ENCODE results near the gene DCUN1D3.
"Not testable (repeated sequence)": the region's sequence is repeated elsewhere in the genome, so short reads cannot be mapped to it uniquely, and the experiment has no call there.

The DCUN1D3 gene, protein sequence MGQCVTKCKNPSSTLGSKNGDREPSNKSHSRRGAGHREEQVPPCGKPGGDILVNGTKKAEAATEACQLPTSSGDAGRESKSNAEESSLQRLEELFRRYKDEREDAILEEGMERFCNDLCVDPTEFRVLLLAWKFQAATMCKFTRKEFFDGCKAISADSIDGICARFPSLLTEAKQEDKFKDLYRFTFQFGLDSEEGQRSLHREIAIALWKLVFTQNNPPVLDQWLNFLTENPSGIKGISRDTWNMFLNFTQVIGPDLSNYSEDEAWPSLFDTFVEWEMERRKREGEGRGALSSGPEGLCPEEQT

DNA sequence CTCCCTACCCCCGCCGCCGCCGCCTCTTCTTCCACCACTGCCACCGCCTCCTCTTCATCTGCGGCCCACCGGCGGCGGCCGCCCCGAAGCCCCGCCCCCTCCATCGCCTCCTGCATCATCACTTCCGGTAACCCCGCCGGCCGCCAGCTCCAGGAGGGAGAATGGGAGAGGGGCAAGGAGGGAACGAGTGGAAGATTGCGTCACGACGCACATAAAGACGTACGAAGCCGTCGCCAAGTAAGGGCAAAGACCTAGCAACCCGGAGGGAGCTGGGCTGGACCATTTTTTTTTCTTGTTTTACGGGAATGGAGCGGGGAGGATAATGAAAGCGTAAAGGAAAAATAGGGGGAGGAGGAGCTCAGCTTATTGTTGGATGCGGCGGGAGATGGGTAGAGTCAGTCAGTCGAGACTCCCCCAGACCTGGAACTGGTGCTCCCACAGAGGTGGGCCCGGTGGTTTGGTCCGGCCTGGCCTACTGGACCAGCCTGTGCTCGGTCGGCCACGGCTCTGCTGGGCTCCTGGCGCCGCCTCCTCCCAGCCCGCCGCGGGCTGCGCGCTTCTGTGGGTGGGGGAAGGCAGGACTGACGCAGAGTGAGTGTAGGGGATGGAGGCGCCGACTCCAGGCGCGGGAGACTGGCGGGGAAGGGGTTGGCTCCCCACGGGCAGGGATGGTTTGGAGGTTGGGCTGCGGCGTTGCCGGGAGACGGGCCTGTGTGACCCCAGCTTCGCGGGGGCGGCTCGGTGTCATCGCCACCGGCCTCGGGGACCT is at the start of gene DCUN1D3, which contains the start of gene LYRM1:
Gene DCUN1D3, minus strand, starts transcription at position 60 of the 769 bp plus-strand sequence. CDS start 37,820 bp downstream, outside the sequence.
Gene LYRM1, plus strand, starts transcription at position 473 of the 769 bp plus-strand sequence. CDS start 14,785 bp downstream, outside the sequence.
- DNase-seq, result peak; percentile 81

DNA sequence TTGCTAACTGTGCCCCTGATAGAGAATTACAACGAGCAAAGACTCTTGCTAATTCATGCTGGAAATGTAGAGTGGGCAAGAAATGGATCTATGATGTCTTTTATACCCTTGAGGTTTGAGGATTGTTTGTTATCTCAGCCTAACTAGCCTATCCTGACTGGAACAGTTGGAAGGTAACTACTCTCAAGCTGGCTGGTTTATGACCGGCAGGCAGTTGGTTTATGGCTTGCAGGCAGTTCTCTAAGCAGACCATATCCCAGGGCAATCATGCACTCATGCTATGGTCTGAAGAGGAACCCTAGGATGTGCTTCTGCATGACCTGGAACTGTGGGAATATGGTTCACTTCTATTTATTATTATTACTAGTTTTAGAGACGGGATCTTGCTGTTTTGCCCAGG is 49.5 kb upstream of the DCUN1D3 start:
- DNase-seq, result no peak

DNA sequence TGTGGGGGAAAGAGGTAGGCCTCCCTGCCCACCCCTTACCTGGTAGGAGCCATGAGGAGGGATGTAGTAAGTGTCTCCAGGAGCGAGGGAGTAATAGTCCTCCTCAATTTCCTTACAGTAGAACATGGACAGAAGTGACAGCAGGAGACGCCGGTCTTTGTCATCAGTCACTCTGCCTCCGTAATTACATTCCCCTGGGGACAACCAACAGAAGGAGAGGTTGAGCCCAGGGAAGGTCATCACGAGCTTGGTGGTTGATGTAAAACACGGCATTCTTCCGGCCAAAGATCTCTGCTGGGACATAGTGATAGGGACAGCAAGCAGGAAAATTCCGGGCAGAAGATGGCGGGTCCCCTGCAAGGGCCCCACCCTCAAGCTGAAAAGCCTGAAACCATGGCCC is 48.3 kb upstream of the DCUN1D3 start:
- no peak for DNase-seq

DNA sequence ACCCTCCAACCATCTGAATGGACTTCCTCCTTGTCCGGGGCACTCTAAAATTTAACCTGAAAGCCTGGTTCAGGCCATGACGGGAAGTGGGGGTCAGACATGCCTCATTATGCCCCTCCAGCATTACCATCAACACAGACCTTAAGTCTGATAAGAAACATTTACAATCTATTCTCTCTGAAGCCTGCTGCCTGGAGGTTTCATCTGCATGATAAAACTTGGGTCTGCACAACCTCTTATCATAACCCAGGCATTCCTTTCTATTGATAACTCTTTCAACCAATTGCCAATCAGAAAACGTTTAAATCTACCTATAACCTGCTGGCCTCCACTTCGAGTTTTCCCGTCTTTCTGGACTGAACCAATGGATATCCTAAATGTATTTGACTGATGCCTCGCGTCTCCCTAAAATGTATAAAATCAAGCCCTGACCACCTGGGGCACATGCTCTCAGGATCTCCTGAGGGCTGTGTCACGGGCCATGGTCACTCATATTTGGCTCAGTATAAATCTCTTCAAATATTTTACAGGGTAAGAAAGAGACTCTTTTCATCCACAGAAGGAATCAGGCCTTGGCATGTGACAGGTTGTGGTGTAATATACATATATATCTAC is 46.0 kb upstream of the DCUN1D3 start:
- DNase-seq, result no peak

DNA sequence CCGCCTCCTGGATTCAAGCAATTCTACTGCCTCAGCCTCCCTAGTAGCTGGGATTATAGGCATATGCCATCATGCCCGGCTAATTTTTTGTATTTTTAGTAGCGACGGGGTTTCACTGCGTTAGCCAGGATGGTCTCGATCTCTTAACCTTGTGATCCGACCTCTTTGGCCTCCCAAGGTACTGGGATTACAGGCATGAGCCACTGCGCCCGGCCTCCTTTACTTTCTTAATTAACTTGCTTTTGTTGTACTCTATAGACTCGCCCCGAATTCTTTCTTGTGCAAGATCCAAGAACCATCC is 45.4 kb upstream of the DCUN1D3 start:
- DNase-seq, result not testable (repeated sequence)

DNA sequence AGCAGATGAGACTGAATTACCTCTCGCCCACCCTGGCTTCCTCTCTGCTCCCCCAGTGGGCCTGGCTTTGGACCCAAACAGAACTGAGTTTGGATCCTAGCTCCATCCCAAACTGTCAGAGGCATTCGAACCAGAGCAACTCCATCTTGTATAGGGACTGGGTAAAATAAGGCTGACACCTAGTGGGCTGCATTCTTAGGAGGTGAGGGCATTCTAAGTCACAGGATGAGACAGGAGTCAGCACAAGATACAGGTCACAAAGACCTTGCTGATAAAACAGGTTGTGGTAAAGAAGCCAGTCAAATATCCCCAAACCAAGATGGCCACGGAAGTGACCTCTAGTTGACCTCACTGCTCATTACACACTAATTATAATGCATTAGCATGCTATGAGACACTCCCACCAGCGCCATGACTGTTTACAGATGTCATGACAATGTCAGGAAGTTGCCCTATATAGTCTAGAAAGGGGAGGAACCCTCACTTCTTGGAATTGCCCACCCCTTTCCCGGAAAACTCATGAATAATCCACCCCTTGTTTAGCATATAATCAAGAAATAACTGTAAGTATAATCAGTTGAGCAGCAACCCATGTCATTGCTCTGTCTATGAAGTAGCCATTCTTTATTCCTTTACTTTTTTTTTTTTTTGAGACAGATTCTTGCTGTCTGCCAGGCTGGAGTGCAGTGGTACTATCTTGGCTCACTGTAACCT is 44.9 kb upstream of the DCUN1D3 start:
- no peak for DNase-seq

DNA sequence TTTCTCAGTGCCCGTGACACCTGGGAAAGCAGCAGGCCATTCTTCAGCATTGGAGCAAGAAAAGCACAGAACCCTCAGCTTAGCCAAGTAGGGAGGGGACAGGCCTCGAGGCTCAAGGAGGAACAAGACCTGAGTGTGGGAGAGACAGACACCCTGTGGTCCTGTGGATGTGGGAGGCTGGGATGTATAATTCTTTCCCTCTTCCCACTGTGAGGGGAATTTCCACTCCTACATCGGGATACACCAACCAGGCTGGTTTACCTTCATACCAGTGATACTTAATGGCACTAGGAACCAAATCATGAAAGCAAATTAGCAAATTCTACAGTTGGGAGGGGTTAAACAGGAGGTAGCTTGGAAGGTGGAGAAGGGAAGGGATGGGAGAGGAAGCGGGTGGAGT is 42.1 kb upstream of the DCUN1D3 start:
- no peak for DNase-seq

DNA sequence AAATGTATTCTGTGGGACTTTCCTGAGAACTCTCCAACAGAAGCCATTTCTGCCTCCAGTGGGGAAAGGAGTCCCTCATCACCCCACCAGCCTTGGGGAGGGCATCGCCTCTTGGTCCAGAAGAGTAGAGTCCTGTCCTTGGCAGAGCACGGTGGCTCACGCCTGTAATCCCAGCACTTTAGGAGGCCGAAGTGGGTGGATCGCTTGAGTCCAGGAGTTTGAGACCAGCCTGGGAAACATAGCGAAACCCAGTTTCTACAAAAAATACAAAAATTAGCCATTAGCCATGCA is 41.4 kb upstream of the DCUN1D3 start:
- no peak for DNase-seq

DNA sequence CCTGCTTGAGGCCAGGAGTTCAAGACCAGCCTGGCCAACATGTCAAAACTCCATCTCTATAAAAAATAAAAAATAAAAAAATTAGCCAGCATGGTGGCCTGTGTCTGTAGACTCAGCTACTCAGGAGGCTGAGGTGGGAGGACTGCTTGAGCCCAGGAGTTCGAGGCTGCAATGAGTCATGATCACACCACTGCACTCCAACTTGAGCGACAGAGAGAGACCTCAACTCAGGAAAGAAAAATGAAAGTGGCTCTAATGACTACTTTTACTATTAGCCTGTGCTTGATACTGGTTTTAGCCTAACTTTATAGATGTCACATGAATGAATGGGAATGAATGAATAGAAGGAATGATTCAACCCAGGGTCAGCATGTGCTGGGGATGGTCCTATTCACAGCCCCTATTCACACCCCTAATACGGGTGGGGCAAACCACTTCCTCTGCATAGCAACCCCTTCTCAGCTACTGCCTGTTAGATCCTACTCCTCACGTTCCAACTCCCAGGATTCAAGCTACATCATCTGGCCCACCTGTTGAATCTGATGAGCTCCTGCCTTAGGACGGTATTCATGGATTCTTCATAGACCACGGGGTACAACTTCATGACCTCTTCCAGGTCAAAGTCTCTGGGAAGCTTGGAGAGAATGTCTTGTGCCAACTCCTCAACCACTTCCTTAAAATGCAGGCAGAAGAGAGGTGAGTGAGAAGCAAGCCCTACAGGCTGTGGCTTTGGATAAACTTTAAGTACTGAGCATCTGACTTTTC is 40.9 kb upstream of the DCUN1D3 start:
- DNase-seq, result no peak

DNA sequence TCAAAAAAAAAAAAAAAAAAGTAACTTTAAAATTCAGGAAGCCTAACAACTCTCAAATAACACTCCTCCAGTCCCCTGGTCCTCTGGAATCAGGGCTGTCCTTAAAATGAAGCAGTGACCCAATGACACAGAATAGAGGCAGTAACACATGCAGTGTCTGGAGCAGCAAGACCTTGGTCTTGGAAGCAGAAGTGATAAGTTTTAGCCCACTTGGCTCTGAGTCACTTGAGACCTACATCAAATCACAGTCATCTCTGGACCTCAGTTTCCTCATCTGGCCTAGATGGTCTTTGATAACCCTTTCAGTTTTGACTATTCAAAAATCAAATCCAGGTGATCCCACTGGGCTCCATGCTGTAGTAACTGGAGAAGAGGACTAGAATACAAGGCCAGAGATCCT is 39.5 kb upstream of the DCUN1D3 start:
- DNase-seq, result no peak

DNA sequence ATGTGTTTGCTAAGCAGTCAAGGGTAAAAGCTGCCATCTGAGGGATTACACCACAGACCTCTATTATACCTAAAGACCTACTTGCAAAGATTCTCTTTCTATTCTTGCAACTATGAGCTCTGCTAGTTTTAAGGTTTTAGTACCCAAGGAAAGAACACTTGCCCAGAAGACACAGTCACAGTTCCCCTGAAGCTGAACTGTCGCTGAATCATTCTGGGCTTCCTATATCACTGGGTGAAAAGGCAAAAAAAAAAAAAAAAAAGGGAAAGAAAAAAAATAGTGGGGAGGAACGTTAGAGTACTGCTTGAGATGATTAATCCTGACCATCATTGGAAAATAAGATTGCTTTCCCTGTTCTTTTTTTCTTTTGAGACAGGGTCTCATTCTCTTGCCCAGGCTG is 38.3 kb upstream of the DCUN1D3 start:
- DNase-seq, result no peak

DNA sequence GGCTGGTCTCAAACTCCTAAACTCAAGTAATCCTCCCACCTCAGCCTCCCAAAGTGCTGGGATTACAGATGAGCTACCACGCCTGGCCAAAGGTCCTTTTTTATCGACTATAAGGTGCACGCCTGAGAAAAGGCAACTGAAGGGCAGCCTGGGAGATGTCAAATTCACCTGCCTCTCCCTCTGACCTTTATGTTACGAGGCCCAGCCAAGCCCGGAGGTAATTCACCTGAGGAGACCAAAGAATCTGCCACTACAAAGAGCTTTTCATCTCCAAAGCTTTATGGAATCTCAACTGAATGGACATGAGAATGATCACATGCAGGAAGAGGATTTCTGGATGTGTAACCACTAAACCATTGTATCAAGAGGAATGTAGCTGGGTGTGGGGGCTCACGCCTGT is 37.6 kb upstream of the DCUN1D3 start:
- no peak for DNase-seq

DNA sequence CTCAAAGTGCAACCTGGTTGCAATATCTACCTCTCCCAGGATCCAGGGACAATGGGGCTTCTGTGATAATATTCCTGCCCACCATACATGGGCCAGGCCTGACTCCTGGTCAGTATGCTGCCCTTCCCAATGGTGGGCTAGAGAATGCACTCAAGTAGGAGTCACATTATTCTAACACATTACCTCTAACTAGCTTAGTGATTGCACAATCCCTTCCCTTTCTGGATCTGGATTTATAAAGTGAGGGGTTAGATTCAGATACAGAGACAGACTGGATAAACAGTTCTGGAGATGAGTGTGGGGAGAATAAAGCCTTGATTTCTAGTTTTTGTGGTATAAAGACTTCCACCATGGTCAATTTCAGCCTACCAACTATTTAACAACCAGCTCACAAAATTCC is 33.4 kb upstream of the DCUN1D3 start:
- DNase-seq, result no peak

DNA sequence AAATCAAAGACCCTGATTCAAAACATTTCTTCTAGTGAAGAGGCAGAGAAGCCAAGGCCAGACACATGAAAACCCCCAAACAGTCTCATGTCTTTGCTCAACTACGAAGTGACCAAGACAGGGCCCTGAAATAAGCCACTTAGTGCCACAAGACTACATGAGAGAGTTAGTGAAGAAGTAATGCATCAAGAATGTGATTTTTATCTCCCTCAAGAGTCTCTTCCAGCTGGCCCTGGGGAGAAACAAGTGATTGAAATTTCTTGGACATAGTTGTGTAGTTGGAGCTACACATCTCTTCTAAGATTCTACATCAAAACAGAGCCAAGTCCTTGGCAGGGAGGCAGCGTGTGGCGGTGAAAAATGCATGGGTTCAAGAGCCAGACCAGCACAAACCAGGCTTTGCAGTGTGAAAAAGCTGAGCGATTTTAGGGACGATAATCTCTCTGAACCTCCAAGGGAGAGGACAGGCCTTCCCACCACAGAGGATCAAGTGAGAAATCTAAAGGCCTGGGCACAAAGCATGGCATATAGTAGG is 31.0 kb upstream of the DCUN1D3 start:
- DNase-seq, result no peak

DNA sequence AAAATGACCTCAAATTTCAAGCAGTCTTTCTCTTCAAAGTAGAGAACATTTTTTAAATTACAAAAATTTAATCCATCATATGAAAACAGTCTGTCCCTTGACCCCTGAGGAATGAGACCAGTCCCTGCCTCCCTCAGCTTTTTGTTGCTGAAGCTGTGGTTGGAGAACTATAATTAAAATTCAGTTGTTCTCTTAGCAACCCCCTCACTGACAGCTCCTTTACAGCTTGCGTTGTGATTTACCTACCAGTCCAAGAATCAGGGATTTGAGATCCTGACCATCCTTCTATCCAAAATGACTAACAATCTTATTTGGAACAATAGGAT is 30.2 kb upstream of the DCUN1D3 start:
- DNase-seq, result no peak

DNA sequence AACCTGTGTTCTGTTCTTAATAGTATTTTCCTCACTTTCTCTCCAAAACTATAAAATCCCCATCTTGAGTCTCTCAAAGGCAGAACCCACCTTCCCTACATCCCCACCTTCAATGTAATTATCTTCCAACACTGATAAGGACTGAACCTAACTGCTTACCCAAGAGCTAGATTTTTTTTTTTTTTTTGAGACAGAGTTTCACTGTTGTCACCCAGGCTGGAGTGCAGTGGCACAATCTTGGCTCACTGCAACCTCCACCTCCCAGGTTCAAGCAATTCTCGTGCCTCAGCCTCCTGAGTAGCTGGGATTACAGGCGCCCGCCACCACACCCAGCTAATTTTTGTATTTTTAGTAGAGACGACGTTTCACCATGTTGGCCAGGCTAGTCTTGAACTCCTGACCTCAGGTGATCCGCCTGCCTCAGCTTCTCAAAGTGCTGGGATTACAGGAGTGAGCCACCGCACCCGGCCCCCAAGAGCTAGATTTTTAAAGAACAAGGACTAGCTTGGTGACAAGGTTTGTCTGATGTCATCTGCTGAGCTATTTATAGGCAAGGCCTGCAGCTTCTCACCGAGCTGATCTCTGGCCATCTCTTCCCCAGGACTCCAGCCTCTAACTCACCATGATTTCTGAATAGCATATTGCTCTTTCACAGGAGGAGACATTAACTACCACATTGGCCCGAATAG is 29.7 kb upstream of the DCUN1D3 start:
- DNase-seq, result not testable (repeated sequence)

DNA sequence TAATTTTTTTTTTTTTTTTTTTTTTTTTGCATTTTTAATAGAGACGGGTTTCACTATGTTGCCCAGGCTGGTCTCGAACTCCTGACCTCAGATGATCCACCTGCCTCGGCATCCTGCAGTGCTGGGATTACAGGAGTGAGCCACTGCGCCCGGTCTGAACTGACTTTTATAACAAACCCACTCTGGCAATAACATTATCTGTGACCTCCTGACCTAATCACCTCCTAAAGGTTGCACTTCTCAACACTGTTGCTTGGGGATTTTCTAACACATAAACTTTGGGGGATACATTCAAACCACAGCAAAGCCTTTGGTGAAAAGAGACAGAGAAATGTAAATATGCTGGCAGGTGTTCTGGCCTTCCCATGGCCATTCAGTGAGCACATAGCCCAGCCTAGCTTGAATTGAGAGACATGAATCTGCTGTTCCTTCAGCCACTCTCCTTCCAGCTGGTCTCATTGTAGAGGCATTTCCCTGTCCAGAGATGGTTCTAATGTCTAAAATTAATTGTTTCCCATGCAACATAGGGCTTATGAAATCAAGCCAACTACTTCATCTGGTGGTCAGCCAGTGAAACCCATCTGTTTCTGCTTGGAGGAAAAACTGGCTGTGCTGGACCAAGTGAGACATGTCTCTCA is 28.7 kb upstream of the DCUN1D3 start:
- no peak for DNase-seq

DNA sequence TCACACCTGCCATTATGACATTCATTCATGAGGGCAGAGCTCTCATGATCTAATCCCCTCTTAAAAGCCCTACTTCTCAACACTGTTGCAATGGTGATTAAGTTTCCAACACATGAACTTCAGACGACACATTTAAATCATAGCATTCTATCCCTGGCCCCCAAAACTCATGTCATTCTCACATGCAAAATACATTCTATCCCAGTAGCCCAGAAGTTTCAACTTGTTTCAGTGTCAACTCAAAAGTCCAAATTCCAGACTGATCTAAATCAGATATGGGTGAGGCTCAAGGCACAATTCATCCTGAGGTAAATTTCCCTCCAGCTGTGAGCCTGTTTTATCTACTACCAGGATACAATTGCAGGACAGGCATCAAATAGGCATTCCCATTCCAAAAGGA is 25.6 kb upstream of the DCUN1D3 start:
- DNase-seq, result no peak

DNA sequence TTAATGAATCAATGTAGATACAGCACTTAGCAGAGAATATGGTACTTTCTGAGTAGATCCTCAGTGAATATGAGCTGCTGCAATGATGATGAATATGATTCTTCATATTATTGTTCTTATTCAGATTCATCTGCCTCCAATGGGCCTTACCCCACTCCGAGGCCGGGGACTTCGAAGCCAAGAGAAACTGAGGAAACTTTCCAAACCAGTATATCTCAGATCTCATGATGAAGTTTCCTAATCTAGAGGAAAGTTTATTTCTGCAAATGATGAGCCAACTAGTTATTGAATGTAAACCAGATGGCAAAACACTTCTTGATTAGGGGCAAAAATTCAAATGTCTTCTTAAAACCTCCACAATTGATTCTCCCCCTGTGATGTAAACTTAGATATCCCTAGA is 23.7 kb upstream of the DCUN1D3 start:
- no peak for DNase-seq

DNA sequence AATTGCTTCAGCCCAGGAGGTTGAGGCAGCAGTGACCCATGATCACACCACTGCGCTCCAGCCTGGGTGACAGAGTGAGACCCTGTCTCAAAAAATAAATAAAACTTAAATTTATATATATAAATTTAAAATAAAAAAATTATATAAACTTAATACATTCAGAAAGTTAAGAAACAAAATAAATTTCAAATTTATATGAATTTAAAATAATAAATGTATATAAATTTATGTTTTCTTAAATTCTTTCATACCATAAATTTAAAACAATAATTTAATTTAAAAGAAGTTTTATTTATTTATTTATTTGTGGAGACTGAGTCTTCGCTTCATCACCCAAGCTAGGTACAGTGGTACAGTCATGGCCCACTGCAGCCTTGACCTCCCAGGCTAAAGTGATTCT is 20.6 kb upstream of the DCUN1D3 start:
- DNase-seq, result no peak

DNA sequence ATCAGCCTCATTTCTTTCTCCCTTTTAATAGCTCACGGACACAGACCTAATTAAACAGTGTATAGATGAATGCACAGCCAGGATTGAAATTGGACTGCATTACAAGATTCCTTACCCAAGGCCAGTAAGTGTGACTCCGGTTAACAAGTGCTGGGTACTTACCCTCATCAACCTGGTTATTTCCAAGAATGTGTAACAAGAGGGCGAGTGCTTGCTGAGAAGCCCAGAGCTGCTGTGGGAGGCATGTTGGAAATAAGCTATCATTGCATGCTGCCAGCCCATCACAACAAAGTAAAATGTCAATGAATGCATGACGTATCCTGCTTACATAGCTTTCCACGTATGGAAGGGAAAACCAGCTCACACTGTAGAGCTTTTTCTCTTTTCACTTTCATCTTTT is 19.9 kb upstream of the DCUN1D3 start:
- no peak for DNase-seq

Measured in NCI-H748 treated with DMSO at 0.1 percent for 48 hours (cell line).